ENCODE measurements around the gene PRR14L.

DNA sequence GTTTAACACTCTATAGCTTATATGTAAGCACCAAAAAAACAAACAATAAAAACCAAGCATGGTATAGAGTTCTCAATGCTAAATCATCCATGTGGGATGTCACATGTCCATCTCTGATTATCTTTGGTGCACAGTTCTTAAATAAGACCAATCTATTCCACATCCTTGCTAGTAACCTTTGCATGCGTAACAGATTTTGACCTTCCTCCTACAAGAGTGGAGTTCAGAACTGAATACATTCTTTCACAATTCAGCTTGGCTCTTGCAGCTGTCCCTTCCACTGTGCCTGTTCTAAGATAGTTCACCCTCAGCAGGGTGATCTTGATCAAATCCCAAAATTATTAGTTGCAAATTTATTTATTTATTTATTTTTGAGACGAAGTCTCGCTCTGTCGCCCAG lies 21.1 kb downstream of the PRR14L start:
- TF ChIP-seq, protein P1, sequence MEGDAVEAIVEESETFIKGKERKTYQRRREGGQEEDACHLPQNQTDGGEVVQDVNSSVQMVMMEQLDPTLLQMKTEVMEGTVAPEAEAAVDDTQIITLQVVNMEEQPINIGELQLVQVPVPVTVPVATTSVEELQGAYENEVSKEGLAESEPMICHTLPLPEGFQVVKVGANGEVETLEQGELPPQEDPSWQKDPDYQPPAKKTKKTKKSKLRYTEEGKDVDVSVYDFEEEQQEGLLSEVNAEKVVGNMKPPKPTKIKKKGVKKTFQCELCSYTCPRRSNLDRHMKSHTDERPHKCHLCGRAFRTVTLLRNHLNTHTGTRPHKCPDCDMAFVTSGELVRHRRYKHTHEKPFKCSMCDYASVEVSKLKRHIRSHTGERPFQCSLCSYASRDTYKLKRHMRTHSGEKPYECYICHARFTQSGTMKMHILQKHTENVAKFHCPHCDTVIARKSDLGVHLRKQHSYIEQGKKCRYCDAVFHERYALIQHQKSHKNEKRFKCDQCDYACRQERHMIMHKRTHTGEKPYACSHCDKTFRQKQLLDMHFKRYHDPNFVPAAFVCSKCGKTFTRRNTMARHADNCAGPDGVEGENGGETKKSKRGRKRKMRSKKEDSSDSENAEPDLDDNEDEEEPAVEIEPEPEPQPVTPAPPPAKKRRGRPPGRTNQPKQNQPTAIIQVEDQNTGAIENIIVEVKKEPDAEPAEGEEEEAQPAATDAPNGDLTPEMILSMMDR (IDR thresholded peaks at IDR 0.05; ENCODE audit: poor library complexity, severe bottlenecking) = no peak
- TF ChIP-seq EP300 (conservative IDR thresholded peaks at IDR 0.05; ENCODE audit: poor library complexity, severe bottlenecking) = no peak
- no peak for TF ChIP-seq POLR2AphosphoS5 (IDR thresholded peaks at IDR 0.05)
- no peak for TF ChIP-seq SMC3 (conservative IDR thresholded peaks at IDR 0.05; ENCODE audit: poor library complexity)
- TF ChIP-seq RAD21 (conservative IDR thresholded peaks at IDR 0.05) = no peak
- TF ChIP-seq MXI1 (conservative IDR thresholded peaks at IDR 0.05; ENCODE audit: poor library complexity, severe bottlenecking) = no peak
- no peak for TF ChIP-seq EZH2 (IDR thresholded peaks at IDR 0.05; ENCODE audit: borderline replicate concordance, insufficient read depth, low read length, poor library complexity, severe bottlenecking)
- no peak for TF ChIP-seq REST (IDR thresholded peaks at IDR 0.05; ENCODE audit: borderline replicate concordance)

Measured in neural cell (in vitro differentiated cells).